NCI-H2029 (cell line): Measurements from ENCODE around the gene PEAK1.
"Not testable (repeated sequence)": the region's sequence is repeated elsewhere in the genome, so short reads cannot be mapped to it uniquely, and the experiment has no call there.

Source experiments
- DNase-seq: peaks from one replicate; lab custom pipeline; 2025; lab: John Stamatoyannopoulos, UW

Gene PEAK1

GRCh38 chr15:77309392-77309791 is 110.5 kb downstream of the PEAK1 start:
- DNase-seq: no peak

- no peak for DNase-seq
Observed at GRCh38 chr15:77305953-77306352, 114.0 kb downstream of the PEAK1 start.

- no peak for DNase-seq
Observed at GRCh38 chr15:77296773-77297337, 123.0 kb downstream of the PEAK1 start.

GRCh38 chr15:77295446-77295845 is 124.5 kb downstream of the PEAK1 start:
- no peak for DNase-seq

GRCh38 chr15:77292969-77293558 is 126.8 kb downstream of the PEAK1 start:
- no peak for DNase-seq

GRCh38 chr15:77291107-77291506 is 128.8 kb downstream of the PEAK1 start:
- no peak for DNase-seq

- no peak for DNase-seq
Observed at GRCh38 chr15:77287385-77287784, 132.5 kb downstream of the PEAK1 start.

- DNase-seq: no peak
Observed at GRCh38 chr15:77285057-77285997, 134.6 kb downstream of the PEAK1 start.

GRCh38 chr15:77282333-77282732 is 137.6 kb downstream of the PEAK1 start:
- no peak for DNase-seq

GRCh38 chr15:77276943-77277342 is 143.0 kb downstream of the PEAK1 start:
- DNase-seq: no peak

- DNase-seq: no peak
Observed at GRCh38 chr15:77276096-77276495, 143.8 kb downstream of the PEAK1 start.

- DNase-seq: not testable (repeated sequence)
Observed at GRCh38 chr15:77273136-77273535, 146.8 kb downstream of the PEAK1 start.

- no peak for DNase-seq
Observed at GRCh38 chr15:77266708-77267386, 153.1 kb downstream of the PEAK1 start.

GRCh38 chr15:77255385-77255784 is 164.5 kb downstream of the PEAK1 start:
- no peak for DNase-seq

GRCh38 chr15:77251662-77252061 is 168.2 kb downstream of the PEAK1 start:
- DNase-seq: no peak

GRCh38 chr15:77247116-77247515 is 172.8 kb downstream of the PEAK1 start:
- no peak for DNase-seq

- no peak for DNase-seq
Observed at GRCh38 chr15:77243716-77244401, 176.0 kb downstream of the PEAK1 start.

GRCh38 chr15:77243135-77243534 is 176.8 kb downstream of the PEAK1 start:
- no peak for DNase-seq

- DNase-seq: no peak
Observed at GRCh38 chr15:77239882-77240608, 179.9 kb downstream of the PEAK1 start.

GRCh38 chr15:77235566-77235965 is 184.3 kb downstream of the PEAK1 start:
- DNase-seq: no peak

- no peak for DNase-seq
Observed at GRCh38 chr15:77228828-77229227, 191.1 kb downstream of the PEAK1 start.
